Measurements from ENCODE around the gene RGS2.

The RGS2 gene

GRCh38 chr1:192832492-192832891 is 23.7 kb downstream of the RGS2 start:
- no peak for DNase-seq

GRCh38 chr1:192835116-192835515 is 26.3 kb downstream of the RGS2 start:
- no peak for DNase-seq

GRCh38 chr1:192839162-192840066 is 30.6 kb downstream of the RGS2 start:
- no peak for DNase-seq

GRCh38 chr1:192844360-192844759 is 35.5 kb downstream of the RGS2 start:
- DNase-seq: no peak

GRCh38 chr1:192846950-192847349 is 38.1 kb downstream of the RGS2 start:
- DNase-seq: no peak

- no peak for DNase-seq
Observed at GRCh38 chr1:192849011-192849410, 40.2 kb downstream of the RGS2 start.

- DNase-seq: no peak
Observed at GRCh38 chr1:192849442-192849841, 40.6 kb downstream of the RGS2 start.

GRCh38 chr1:192852001-192852947 is 43.4 kb downstream of the RGS2 start:
- no peak for DNase-seq

- no peak for DNase-seq
Observed at GRCh38 chr1:192858456-192858855, 49.6 kb downstream of the RGS2 start.

- no peak for DNase-seq
Observed at GRCh38 chr1:192859808-192860207, 51.0 kb downstream of the RGS2 start.

GRCh38 chr1:192860478-192861185 is 51.8 kb downstream of the RGS2 start:
- no peak for DNase-seq

GRCh38 chr1:192861860-192862259 is 53.0 kb downstream of the RGS2 start:
- no peak for DNase-seq
